ENCODE measurements around the gene CYTH3.

The CYTH3 gene

DNA sequence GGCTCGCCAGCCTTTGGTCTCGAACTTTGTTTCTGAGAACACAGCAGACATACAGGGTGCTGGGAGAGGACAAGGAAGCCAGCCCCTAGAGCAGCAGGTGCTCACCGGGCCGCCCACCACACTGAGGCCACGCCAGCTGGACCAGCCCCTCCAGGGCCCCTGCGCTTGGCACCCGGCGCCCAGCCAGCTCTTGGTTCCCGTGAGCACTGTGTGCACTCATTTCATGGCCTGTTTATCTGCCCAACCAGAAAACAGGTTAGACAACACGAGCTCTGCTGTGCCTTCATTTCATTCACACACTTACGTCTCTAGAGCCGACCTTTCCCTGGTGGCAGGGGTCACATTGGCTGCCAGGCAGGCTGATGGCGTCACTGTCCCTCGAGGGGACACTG lies 104.0 kb downstream of the CYTH3 start:
- no peak overlapping the region for H3K27ac ChIP-seq
- TF ChIP-seq, protein P1, sequence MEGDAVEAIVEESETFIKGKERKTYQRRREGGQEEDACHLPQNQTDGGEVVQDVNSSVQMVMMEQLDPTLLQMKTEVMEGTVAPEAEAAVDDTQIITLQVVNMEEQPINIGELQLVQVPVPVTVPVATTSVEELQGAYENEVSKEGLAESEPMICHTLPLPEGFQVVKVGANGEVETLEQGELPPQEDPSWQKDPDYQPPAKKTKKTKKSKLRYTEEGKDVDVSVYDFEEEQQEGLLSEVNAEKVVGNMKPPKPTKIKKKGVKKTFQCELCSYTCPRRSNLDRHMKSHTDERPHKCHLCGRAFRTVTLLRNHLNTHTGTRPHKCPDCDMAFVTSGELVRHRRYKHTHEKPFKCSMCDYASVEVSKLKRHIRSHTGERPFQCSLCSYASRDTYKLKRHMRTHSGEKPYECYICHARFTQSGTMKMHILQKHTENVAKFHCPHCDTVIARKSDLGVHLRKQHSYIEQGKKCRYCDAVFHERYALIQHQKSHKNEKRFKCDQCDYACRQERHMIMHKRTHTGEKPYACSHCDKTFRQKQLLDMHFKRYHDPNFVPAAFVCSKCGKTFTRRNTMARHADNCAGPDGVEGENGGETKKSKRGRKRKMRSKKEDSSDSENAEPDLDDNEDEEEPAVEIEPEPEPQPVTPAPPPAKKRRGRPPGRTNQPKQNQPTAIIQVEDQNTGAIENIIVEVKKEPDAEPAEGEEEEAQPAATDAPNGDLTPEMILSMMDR (IDR thresholded peaks at IDR 0.05), result no peak
- no peak for TF ChIP-seq ZFX (IDR thresholded peaks at IDR 0.05; ENCODE audit: borderline replicate concordance)

DNA sequence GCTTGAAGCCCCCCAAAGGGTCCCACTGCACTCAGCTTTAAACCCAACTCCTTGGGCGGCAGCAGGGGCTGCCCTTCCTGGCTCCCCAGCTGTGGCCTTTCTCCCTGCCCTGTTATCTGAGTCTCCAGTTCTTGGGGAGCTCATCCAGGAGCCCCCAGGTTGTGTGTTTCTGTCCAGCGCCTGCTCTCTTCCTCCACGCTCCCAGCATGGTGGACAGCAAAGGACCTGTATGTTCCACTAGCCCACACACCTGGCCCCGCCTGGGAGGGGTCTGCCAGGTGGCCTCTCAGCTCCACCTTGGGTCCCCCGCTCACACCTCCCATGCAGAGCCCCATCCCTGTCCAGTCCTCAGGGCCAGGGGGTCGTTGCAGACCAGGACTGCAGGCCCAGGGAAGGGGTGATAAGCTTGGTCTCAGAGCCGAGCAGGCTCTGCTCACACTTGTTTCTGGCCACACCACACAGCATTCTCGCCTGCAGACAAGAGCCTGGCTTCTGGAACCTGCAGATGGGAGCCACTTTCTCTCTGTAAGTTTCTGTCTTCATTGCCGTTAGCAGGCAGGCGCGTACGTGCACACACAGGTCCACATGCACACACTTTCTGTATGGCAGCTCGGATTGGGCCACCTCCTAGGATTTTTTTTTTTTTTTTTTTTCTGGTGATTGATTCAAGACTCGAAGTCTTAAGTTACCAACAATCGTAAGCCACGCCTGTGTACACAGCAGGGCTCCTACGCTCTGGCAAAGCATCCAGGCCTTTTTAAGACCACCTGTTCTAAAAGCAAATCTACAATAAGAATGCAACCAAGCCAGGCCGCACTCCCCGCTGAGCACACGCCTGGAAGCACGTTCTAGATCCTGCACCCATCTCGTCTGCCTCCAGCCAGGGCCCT lies 104.6 kb downstream of the CYTH3 start:
- H3K27ac ChIP-seq, result no peak overlapping the region

DNA sequence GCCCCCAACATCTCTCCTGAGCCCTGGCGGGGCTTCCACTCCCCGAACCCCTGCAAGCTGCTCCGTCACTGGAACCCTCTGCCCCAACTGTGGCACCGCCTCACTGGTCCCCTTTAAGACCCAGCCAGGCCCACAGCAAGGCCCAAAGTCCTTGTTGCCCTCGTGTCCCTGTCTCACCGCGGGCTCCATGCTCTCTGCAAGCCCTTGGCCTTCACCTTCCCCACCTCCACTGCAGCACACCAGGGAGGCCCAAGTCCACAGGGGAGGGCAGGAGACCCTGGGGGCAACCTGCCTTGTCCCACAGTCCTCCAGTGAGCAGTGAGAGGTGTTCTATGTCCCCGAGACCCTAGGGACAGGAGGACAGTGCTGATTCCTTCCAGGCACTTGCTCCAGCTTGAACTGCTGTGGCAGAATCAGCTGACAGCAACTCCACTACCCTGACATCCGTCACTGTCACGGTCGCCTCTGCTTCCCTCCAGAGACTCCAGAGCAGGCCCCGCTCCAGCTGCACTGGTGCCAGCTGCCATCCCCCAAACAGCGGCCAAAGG lies 105.3 kb downstream of the CYTH3 start:
- H3K27ac ChIP-seq, result no peak overlapping the region
- TF ChIP-seq, protein P1 (IDR thresholded peaks at IDR 0.05), result no peak
- TF ChIP-seq ZFX (IDR thresholded peaks at IDR 0.05; ENCODE audit: borderline replicate concordance), result no peak

More for the DNA sequence above, 104.6 kb downstream of the CYTH3 start:
- TF ChIP-seq, protein P1 (IDR thresholded peaks at IDR 0.05), result no peak
- no peak for TF ChIP-seq ZFX (IDR thresholded peaks at IDR 0.05; ENCODE audit: borderline replicate concordance)

DNA sequence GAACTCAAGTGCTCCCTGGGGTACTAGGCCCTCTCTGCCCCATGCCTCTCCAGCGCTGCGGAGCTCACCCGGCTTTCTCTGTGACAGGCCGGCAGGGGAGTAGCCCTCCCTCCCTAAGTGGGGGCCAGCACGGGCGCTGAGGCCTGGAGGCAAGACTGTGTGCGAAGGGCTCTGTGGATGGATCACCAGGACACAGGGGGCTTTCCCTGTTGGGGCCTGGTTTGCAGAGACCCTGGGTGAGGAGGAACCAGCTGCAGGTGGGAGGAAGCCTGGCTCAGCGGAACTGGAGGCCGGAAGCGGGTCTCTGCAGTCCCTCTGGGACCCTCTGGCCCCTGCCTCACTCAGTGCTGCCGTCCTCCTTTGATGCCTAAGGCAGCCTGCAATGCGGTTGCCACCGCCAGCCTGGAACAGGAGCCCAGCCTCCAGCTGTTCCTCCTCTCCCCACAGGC lies 106.0 kb downstream of the CYTH3 start:
- no peak overlapping the region for H3K27ac ChIP-seq

DNA sequence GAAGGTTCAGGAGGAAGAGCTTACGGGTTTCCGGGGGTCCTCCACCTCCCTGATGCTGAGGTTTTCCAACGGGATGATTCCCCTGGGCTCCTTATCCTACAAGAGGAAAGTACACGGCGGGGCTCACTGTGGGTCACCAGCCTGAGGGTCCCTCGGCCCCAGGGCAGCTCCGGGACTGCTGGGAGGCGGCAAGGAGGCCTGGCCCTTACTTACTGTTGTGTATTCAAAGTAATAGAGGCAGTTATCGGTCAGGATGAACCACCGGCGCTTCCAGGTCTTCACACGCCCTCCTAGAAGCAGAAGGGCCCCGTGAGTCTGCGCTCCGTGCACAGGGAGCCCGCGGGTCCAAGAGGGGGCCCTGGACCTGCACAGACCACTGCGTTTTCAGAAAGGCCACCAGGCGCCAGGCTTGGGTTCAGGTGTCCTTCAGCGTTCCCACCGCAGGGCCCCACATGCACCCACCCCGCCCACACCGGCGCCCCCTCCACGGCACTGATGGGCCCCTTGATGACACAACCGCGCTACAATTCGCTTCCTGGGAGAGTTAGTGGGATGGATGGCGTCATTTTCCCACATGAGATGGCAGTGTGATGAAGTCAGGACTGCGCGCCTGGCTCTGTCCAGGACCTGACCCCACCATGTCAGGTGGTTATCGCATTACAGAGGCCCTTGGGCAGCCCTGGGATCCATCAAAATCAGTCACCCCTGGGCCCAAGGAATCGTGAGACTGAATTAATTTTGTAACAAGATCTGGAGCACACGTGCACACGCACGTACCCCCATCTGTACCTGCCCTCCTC lies 106.7 kb downstream of the CYTH3 start:
- no peak overlapping the region for H3K27ac ChIP-seq
- TF ChIP-seq, protein P1 (IDR thresholded peaks at IDR 0.05), result no peak
- TF ChIP-seq ZFX (IDR thresholded peaks at IDR 0.05; ENCODE audit: borderline replicate concordance), result no peak

More for the DNA sequence above, 106.0 kb downstream of the CYTH3 start:
- TF ChIP-seq, protein P1 (IDR thresholded peaks at IDR 0.05), result no peak
- TF ChIP-seq ZFX (IDR thresholded peaks at IDR 0.05; ENCODE audit: borderline replicate concordance), result no peak

DNA sequence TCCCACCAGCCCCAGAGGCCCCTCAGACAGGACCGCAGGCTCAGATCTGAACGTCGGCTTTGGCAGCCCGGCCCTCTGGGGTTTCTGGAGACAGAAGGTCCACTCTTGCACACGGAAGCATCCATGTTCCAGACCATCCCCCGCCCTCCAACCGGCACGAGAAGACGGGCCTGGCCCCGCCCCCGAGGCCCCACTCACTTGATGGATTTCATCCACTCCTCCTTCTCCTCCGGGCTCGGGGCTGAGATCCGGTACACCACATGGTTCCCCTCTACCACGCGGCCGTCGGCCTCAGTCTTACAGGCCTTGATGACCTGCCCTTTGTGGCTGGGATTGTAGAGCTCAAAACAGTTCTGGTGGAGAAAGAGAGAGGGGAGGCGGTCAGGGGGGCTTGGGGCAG lies 107.3 kb downstream of the CYTH3 start:
- TF ChIP-seq, protein P1 (IDR thresholded peaks at IDR 0.05), result no peak
- TF ChIP-seq ZFX (IDR thresholded peaks at IDR 0.05; ENCODE audit: borderline replicate concordance), result no peak
- no peak overlapping the region for H3K27ac ChIP-seq

All from 22Rv1 (cell line).